Thyroid gland (tissue), 4 donors: ENCODE data around the gene DAG1.

Experiments used
- CTCF ChIP-seq, 6 experiments: fragments of 200-600 bp in 3 of 6; fragments of 450-650 bp in 3 of 6; sonication (generic) in 3 of 6; IDR thresholded peaks; one replicate each; pipeline ENCODE4 v1.5.1; 2016 to 2019; ENCODE audit warnings: antibody characterized with exemption in 6 of 6, mild to moderate bottlenecking in 2 of 6, inconsistent platforms in 1 of 6, moderate library complexity in 1 of 6
- POLR2A ChIP-seq, 2 donors: fragments of 450-650 bp; IDR thresholded peaks; one replicate each; pipeline ENCODE4 v1.6.1; 2017; ENCODE audit warnings: antibody characterized with exemption in 2 of 2, mild to moderate bottlenecking in 2 of 2, moderate library complexity in 1 of 2

DNA sequence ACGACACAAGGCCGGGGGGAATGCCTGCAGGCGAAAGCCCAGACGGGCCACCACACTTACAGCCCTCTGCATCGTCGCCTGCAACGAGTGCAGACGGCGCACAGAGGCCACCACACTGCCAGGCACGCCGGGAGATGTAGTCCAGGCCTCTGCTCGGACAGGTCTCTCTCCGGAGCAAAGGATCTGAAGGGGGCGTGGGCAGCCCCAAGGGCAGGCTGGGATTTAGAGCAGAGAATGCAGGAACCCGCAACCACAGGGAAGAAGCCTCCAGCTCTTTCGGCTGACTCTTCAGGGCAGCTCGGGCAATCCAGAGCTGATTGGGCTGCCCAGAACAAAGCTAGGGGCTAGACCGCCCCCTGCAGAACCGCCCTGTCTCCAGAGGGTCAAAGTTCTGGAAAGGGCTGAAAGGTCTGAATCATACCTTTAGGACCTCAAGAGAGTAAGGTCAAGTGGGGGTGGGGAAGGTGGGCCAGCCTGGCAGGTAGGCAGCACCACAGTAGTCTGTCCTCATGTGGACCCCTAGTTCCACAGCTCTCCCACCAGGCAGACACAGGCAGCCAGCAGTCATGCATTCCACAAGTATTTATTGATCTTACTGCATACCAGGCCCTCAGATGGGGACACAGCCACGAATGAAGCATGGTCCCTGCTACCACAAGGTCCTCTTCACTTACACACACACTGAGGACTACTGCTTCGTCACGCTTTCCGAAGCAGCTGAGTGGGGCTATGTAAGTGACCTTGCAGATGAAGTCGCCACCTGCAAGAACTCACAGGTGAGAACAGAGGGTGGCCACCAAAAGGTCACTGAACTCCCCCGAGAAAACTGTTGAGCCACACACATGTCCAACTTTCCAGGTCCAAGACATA lies 47.5 kb upstream of the DAG1 start, which contains the start of gene AMT:
- no peak for TF ChIP-seq CTCF (IDR thresholded peaks at IDR 0.05)
- TF ChIP-seq POLR2A (IDR thresholded peaks at IDR 0.05) = peak in 1 of 2 donors; percentile 35
